GM19328 (cell line): Measurements from ENCODE around the gene SFMBT2.

Source experiments
- ATAC-seq: cut with Tn5 transposase; IDR thresholded peaks from one replicate; pipeline ENCODE4 v1.9.1; 2021; ENCODE audit warnings: mild to moderate bottlenecking, moderate library complexity; ENCODE audit not compliant: unreplicated experiment

The SFMBT2 gene

DNA sequence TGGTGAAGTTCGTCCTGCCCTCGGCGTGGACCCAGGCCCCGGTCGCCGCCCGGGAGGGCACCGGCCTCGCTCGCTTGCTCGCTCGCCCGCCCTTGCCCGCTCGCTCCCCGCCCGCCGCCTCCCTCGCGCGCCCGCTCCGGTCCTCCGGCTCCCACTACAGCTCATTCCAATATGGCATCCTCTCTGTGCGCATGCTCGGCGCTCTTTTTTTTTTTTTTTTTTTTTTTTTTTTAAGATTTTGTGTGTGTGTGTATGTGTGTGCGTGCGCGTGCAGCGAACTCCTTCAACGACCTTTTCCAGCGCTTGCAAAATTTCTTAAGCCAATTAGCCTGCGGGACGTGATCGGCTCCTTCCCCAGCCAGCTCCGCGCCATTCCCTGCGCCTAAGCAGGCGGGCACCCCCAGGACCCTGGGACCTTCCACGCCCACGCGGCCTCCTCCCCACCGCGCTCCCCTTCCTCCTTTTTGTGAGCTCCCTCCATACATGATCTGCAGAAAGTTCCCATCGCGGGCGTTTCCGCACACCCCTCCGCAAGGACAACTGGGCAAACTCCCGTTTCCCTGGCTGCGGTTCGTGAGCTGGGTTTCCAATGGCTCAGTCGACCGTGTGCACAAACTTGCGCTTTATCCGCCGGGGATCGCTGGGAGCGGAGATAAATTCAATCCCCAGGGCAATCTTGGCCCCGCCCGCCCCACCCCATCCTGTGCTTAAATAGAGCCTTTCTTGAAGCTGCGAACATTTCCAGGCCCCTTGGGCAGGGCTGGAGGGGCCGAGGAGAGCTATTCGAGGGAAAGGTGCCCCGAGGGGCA is at the start of gene SFMBT2:
TSS of gene SFMBT2 (minus strand) at position 173 of the 809 bp plus-strand sequence. CDS start 29,136 bp downstream, outside the sequence.
- ATAC-seq, result peak; percentile 35

DNA sequence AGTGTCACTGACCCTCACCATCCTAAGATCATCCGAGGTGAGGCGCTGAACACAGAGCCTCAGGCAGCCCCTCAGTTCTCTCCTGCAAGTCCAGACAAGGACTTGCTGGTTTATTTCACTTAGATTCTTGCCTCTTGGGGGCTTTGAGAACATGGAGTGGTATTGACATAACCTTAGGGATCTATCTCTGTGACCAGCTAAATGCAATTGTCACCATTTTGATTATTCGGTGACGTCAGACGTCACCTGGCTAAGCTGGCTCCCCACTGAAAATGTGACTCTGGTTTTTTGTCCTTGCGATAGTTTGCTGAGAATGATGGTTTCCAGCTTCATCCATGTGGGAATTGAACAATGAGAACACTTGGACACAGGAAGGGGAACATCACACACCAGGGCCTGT is 49.2 kb upstream of the SFMBT2 start:
- ATAC-seq, result no peak

- ATAC-seq, result no peak
These were observed 47.7 kb upstream of the SFMBT2 start for GRCh38 chr10:7458556-7458955.

GRCh38 chr10:7457478-7458316 is 46.9 kb upstream of the SFMBT2 start:
- ATAC-seq, result peak; percentile 70

DNA sequence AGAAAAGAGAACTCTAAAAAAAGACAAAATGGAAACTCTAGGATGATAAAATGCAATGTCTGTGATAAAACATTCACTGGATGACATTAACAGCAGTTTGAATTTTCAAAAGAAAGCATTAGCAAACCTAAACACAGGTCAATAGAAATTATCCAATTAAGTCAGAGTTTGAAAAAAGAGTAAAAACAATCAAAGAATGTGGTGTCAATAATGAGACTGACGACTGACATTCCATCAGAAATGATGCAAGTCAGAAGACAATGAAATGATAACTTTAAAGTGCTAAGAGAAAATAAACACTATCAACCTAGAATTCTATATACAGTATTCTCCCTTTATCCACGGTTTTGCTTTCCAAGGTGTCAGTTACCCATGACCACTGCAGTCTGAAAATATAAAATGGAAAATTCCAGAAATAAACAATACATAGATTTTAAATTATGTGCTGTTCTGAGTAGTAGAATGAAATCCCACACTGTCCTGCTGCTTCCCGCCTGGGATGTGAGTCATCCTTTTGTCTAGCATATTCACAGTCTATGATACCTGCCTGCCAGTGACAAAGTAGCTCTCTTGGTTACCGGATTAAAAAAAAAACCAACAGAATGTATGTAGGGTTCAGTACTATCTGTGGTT is 38.3 kb upstream of the SFMBT2 start:
- ATAC-seq, result no peak

- peak; percentile 59 for ATAC-seq
These were observed 34.8 kb upstream of the SFMBT2 start for GRCh38 chr10:7445474-7446185.

- ATAC-seq, result no peak
These were observed 33.8 kb upstream of the SFMBT2 start for GRCh38 chr10:7444551-7445121.

DNA sequence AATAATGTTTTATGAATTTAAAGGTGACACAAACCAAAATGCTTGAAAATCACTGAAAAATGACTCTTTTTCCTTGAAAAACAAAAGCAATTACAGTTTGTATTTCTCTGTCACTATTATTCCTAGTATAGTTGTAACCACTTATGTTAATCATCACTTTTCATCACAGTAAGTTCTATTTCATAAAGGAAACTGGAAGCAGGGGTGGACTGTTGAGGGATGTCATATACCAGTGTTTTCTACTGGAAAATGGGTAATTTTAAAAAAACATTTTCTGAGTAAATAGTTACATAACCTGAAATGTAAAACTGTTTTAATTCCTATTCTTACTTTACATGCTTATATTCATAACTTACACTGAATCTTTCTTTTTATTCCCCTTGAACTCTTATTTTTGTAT is 32.2 kb upstream of the SFMBT2 start:
- ATAC-seq, result no peak

DNA sequence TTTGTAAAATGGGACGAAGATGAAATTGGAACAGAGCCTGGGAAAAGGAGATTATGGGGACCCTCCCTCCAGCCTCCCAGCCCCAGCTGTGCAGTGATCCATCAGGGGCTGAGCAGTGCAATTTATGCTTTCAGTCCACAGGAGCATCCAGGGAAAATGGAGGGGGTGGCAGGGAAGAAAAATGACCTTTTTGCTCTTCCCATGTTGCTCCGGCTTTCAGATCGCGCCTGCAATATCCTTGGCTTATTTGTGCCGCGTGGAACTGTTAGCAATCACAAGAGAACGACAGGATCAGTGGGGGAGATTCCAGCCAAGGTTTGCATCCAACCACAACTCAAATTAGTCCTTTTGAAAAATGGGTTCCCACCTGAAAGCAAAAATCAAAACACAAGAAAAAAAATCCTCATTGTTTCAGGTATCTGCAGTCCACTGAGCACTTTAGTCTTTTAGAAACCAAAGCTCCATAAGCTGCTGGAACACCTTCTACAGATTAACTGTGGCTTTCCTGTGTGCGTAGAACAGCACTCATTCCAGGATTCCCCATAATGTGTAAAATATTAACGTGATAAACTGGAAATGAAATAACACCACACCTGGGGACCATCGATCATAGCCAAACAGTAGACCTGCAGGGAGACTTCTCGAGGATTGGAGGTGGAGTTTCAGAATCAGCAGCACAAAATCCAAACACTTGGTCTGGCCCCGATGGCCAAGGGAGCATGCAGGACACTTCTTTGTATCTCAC is 30.7 kb upstream of the SFMBT2 start:
- ATAC-seq, result no peak

DNA sequence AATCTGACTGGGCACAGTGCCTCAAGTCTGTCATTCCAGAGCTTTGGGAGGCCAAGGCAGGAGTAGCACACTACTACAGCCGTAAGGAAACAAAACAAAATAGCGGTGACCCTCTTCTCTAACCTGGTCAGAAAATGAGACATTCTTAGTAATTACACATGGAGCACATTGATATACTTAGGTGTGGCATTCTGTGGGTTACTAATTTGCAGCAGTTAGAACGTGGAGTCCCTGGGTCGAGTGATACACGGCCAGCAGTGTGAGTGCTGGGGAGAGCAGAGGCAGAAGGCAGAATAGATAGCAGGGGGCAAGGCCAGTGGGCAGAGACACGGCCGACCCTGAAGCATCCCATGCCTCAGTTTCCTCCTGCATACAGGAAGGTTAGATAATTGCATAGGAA is 28.9 kb upstream of the SFMBT2 start:
- ATAC-seq, result no peak

- ATAC-seq, result no peak
These were observed 27.6 kb upstream of the SFMBT2 start for GRCh38 chr10:7438196-7438986.

DNA sequence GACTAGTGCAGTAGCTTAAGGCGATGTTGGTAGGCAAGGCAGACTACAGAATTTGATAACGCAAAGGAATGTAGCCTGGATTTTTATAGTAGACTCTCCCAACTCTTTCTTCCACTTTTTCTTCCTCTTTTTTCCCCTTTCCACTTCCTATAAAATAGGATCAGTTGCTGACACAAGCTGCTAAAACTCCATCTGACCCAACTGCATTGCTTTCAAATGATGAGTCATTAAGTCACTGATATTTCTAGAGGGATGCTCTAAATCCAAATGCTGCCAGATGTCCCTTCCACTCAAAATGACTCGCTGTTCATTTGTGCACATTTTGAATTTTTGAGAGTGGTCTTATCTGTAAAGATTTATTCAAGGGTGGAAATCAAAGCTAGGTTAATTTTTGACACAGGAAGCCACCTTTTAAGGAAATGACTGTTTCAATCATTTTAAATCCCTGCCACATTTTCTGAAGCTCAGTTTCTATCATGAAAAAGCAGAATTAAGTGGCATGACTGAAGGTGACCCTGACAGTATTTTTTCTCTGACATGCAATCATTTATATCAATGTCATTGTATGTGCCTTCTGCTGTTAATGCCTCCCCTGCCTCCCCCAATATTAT is 25.8 kb upstream of the SFMBT2 start:
- no peak for ATAC-seq

GRCh38 chr10:7435674-7436073 is 24.8 kb upstream of the SFMBT2 start:
- no peak for ATAC-seq

DNA sequence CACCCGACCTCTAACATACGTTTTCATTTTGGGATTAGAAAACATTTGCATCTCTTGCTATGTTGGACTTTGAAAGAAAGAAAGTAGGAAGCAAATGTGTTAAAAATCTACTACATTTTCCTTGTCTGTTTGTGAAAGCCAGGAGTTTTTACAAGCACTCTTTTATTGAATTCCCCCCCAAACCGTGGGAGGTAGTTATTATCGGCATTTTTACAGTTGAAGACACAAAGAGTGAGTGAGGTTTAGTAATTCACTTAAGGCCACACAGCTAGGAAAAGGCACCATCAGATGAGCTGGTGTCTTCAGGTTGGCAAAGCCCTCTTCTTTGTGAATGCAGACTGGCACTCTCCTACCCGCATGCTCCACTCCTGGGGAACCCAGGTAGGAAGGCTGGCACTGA is 23.5 kb upstream of the SFMBT2 start:
- ATAC-seq, result no peak

DNA sequence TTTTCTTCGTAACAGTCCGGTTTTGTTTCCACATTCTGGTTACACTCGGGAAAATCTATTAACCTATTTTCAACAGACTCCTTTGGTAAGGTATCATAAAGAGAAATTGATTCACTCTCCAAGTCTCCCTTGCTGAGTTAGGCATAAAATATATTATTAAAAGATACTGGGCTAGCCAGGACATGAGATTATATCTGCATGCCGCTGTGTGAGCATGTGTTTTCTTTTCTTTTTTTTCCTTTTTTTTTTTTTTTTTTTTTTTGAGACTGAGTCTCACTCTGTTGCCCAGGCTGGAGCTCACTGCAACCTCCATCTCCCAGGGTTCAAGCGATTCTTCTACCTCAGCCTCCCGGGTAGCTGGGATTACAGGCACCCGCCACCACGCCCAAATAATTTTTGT is 23.0 kb upstream of the SFMBT2 start:
- no peak for ATAC-seq

DNA sequence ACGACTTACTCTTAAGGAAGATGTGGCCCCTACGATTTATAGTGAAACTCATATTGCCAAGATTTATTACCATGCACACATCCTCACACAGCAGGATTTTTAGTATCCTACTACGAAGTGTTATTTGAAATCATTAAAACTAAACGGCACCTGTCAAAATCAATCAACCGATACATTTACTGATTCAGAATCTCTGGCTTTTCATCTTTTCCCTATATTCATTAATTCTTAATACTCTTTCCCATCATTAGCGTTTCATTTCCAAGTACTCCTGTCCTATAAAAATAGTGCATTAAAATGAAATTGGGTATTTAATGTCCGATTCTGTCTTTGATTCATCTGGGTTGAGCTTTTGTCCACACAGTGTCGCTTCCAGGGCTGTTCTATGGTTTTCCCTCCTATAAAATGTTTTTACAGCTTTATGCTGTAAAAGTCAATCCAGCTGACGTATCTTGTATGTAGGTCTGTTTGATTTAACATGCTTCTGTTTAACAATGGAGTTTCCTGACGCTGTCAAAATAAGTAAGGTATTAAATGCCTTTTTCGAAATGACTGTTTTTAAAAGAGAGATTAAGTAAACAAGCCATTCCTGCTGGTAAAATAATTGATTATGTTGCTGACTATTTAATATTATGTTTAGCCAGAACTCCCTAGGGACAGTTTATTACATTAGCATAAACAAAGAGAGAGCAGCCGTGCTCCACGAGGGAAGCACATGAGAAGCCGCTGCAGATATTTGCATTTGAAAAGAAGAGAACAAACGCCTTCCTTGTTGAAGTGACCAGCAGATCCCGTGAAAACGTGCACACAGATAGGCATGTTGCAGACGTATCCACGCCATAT is 22.3 kb upstream of the SFMBT2 start:
- no peak for ATAC-seq

DNA sequence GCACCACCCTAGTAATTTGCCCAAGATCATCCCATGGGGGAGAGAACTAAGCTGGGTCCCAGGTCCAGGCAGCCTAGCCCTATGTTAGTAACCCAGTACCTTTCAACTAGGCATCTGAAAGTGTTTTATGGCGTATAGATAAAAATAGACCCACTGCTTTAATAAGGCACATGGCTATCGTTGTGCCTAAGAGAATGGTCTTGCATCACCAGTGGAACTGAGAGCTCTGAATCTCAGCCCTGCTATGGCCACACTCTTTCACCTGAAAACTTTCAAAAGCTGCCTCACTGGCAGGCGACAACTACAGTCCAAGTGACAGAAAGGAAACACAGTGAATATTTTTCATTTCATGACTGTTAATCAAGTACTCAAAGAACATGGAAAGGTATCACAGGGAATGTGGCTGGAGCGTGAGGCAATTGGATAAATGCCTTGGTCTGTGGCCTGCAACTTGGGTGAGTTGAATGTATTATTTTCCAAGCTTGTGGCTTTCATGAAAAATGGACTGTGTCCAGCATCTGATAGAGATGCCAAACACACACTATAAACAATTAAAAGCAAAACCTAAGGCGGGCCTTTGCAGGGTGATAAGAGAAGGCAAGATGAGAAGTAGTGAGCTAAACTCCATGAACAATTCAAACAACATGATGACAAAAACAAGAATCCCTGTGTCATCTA is 18.0 kb upstream of the SFMBT2 start:
- no peak for ATAC-seq
